ENCODE measurements around the gene KIFC3. TPM values are rescaled to one million over a fixed set of nuclear protein-coding genes. Genes with fewer than 3 reads are reported as not detected.

Gene KIFC3
- total RNA-seq, 6 experiments from 2014 or later = 51.8 to 81.5 (median 72.7) TPM

- DNase-seq = no peak
- no peak overlapping the region for H3K27ac Mint-ChIP-seq
- no peak for TF ChIP-seq CTCF (IDR thresholded peaks at IDR 0.05)
These were observed 2.0 kb upstream of the KIFC3 start for GRCh38 chr16:57804111-57804837.

DNA sequence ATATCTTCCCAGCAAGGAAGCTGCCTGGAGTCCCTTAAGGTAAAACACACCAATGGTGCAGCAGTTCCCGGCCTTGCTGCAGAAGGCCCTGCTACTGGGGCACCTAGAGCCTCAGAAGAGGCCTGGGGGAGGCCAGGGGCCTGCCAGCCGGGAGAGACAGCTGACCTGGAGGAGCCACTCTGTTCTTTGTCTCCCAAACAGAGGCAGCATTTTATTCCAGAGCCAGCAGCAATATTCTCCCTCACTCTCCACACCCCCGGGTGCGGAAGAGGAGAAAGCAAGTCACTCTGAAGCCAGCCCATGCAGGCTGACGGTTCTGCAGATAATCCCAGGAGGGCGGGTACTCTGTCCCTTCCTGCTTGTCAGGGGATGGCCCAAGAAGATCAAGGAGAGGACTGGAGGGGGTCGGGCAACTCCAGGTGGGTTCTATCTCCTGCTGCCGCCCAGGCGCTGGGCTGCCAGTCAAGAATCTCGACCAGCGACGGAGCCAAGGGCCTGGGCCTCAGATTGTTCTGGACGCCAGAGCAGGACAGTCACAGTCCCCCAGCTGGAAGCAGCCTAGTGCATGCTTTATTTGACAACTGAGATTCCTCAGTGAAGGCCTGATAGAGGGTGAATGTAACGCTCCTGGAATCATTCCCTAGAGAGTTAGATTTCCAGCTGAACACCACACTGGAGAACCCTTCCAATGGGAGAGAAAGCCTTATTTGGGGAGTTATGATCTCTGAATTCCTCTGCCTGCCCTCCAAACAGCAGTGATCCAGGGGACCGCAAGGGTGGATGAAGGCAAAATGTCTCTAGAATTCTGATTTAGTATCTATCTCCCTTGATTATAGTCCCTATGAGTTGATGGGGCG lies 1.1 kb upstream of the KIFC3 start:
- Mint-ChIP-seq H3K27ac (peak overlapping the region; percentile 99), H3K9me3 (no peaks in the 10 kb centered on the region), H3K27me3 (ENCODE audit: insufficient read depth) (peaks cover 1% of the 10 kb centered on the region), H3K4me3 (peak overlapping the region; percentile 96), H3K4me1 (ENCODE audit: low read depth) (peaks cover 75% of the 10 kb centered on the region), H3K36me3 (ENCODE audit: low read depth) (peaks cover 16% of the 10 kb centered on the region)
- no peak for DNase-seq
- no peak for TF ChIP-seq CTCF (IDR thresholded peaks at IDR 0.05)

More at GRCh38 chr16:57804111-57804837, 2.0 kb upstream of the KIFC3 start:
- Mint-ChIP-seq H3K4me3 (no peak overlapping the region), H3K4me1 (ENCODE audit: low read depth) (peaks cover 73% of the 10 kb centered on the region), H3K36me3 (ENCODE audit: low read depth) (peaks cover 11% of the 10 kb centered on the region; the same call in 1 of the 2 replicates), H3K27me3 (ENCODE audit: insufficient read depth) (peaks cover 1% of the 10 kb centered on the region), H3K9me3 (no peaks in the 10 kb centered on the region)

DNA sequence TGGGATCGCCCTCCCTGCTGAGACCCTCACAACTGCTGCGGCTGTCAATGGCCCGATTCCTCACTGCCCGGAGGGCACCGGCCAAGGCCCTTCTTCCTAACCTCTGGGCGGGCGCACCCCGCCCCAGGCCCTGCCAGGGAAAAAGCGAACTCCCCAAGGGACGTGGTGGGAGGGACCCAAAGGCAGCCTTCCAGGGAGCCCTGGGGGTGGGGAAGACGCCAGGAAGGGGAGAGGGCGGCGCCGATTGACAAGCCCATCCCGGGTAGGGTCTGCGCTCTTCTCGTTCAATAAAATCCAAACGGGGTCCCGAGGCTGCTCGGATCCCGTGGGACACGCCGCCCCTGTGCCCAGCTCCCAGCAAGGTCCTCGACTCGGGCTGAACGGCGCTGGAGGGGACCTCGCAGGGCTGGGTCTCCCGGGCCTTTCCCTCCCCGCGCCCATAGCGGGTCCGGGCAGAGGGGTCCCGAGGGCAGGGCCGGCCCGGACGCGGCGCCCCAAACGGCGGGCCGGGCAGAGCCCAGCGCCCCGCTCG lies 416 bp downstream of the KIFC3 start:
- H3K4me3 Mint-ChIP-seq = peak overlapping the region; percentile 94
- H3K9me3 Mint-ChIP-seq = no peaks in the 10 kb centered on the region
- H3K27ac Mint-ChIP-seq = peak overlapping the region; percentile 94
- H3K4me1 Mint-ChIP-seq (ENCODE audit: low read depth) = peaks cover 61% of the 10 kb centered on the region
- DNase-seq = no peak
- TF ChIP-seq CTCF (IDR thresholded peaks at IDR 0.05) = no peak
- H3K36me3 Mint-ChIP-seq (ENCODE audit: low read depth) = peaks cover 17% of the 10 kb centered on the region
- H3K27me3 Mint-ChIP-seq (ENCODE audit: insufficient read depth) = peaks cover 1% of the 10 kb centered on the region

GRCh38 chr16:57801098-57801808 lies 1.0 kb downstream of the KIFC3 start:
- H3K27ac Mint-ChIP-seq = peak overlapping the region; percentile 94
- DNase-seq = peak; percentile 77
- H3K4me3 Mint-ChIP-seq = peak overlapping the region; percentile 94
- TF ChIP-seq CTCF (IDR thresholded peaks at IDR 0.05) = peak; percentile 54
- no peaks in the 10 kb centered on the region for H3K9me3 Mint-ChIP-seq
- peaks cover 1% of the 10 kb centered on the region for H3K27me3 Mint-ChIP-seq (ENCODE audit: insufficient read depth)
- peaks cover 55% of the 10 kb centered on the region for H3K4me1 Mint-ChIP-seq (ENCODE audit: low read depth)
- H3K36me3 Mint-ChIP-seq (ENCODE audit: low read depth) = peaks cover 21% of the 10 kb centered on the region

Data from HFFc6 (cell line).